NB4 (cell line): ENCODE measurements around the gene ZC3H14.

Experiments used
- CTCF ChIP-seq: IDR thresholded peaks from one replicate; pipeline ENCODE4 v1.5.1; 2012; ENCODE audit warnings: low read depth, low read length
- MAX ChIP-seq: IDR thresholded peaks from 2 replicates; pipeline ENCODE4 v1.6.1; 2011; ENCODE audit warnings: low read depth, low read length
- MYC ChIP-seq: IDR thresholded peaks from 2 replicates; pipeline ENCODE4 v1.6.1; 2011; ENCODE audit warnings: low read depth, low read length
- POLR2A ChIP-seq: IDR thresholded peaks from 2 replicates; pipeline ENCODE4 v1.6.1; 2011; ENCODE audit warnings: mild to moderate bottlenecking; ENCODE audit not compliant: insufficient read length; ENCODE audit errors: extremely low read depth

GRCh38 chr14:88668448-88669116 lies 105.7 kb downstream of the ZC3H14 start:
- no peak for TF ChIP-seq CTCF
- no peak for TF ChIP-seq POLR2A
- TF ChIP-seq MAX: no peak
- TF ChIP-seq MYC: no peak
